ENCODE data around the gene PCSK7. TPM values are rescaled to one million over a fixed set of nuclear protein-coding genes. Genes with fewer than 3 reads are reported as not detected.

Gene PCSK7
- total and polyA plus RNA-seq, 2 experiments from 2014 or later = 31.7 to 46.6 TPM

DNA sequence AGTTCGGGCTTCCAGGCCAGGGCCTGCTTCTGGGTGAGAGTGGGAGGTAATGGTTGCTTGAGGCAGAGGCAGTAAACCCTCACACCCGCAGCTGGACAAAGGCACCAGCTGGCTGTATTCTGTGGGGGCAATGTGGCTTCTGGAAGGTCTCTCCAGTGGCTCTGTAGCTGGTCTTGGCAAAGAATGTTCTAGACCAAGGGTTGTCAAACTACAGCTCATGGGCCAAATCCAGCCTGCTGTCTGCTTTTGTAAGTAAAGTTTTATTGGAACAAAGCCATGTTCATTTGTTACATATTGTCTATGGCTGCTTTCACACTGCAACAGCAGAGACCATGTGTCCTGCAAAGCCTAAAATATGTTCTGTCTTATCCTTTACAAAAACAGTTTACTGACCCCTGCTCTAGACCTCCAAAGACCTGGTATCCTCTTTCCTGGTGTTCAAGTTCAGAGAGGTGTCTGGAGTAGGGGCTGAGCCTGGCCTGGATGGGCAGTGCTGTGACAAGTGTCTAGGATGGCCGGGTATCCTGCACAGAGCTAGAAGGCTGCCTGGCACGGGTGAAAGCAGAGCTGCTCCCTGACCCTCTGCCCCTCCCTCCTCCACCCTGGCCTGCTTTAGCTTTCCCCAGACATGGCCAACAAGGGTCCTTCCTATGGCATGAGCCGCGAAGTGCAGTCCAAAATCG lies 29.3 kb downstream of the PCSK7 start:
- Histone ChIP-seq H3K4me3 (no peak overlapping the region), H3K27ac (no peak overlapping the region), H3K9me3 (ENCODE audit: low read depth) (no peaks in the 10 kb centered on the region), H3K27me3 (no peaks in the 10 kb centered on the region), H3K36me3 (peaks cover 3% of the 10 kb centered on the region), H3K4me1 (ENCODE audit: low read depth) (peaks cover 25% of the 10 kb centered on the region)
- TF ChIP-seq, protein P1, sequence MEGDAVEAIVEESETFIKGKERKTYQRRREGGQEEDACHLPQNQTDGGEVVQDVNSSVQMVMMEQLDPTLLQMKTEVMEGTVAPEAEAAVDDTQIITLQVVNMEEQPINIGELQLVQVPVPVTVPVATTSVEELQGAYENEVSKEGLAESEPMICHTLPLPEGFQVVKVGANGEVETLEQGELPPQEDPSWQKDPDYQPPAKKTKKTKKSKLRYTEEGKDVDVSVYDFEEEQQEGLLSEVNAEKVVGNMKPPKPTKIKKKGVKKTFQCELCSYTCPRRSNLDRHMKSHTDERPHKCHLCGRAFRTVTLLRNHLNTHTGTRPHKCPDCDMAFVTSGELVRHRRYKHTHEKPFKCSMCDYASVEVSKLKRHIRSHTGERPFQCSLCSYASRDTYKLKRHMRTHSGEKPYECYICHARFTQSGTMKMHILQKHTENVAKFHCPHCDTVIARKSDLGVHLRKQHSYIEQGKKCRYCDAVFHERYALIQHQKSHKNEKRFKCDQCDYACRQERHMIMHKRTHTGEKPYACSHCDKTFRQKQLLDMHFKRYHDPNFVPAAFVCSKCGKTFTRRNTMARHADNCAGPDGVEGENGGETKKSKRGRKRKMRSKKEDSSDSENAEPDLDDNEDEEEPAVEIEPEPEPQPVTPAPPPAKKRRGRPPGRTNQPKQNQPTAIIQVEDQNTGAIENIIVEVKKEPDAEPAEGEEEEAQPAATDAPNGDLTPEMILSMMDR (IDR thresholded peaks at IDR 0.05; ENCODE audit: low read depth, low read length) = no peak
- DNase-seq (ENCODE audit: low read depth in 1 of 2, low spot score in 1 of 2) = peak in 1 of 2 donors; percentile 56

DNA sequence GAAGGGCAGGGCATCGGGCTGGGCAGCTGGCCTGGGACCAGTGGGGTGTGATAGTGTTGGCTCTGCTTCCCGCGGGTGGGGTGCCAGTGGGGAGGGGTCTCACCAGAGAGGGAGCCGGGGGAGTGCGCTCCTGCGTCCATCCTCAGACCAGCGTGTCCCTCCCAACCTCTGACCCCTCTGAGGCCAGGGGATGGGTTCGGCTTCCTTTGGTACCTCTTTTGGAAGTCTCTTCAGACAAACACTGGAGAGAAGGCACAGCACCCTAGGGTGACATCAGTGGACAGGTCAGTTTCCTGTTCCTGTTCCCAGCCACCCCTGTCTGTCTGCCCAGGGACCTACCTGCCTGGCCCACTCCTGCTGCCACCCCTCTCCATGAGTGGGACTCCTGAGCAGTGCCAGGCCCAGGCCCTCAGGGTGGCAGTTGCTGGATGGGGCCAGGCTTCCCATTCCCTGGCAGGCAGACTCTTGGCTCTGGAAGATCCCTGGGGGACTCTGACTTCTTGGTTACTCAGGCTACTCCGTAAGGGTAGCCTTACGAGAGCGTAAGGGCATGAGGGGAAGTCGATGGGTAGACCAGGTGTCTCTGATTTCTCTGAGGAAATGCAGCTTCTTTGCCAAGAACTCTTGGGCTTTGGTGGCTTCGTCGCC lies 30.1 kb downstream of the PCSK7 start:
- H3K27me3 ChIP-seq = no peaks in the 10 kb centered on the region
- TF ChIP-seq, protein P1 (IDR thresholded peaks at IDR 0.05; ENCODE audit: low read depth, low read length) = no peak
- H3K4me1 ChIP-seq (ENCODE audit: low read depth) = peaks cover 25% of the 10 kb centered on the region
- H3K9me3 ChIP-seq (ENCODE audit: low read depth) = no peaks in the 10 kb centered on the region
- peaks cover 3% of the 10 kb centered on the region for H3K36me3 ChIP-seq
- peak in 1 of 2 donors; percentile 55 for DNase-seq (ENCODE audit: low read depth in 1 of 2, low spot score in 1 of 2)
- H3K4me3 ChIP-seq = no peak overlapping the region
- peak overlapping the region; percentile 17 for H3K27ac ChIP-seq

DNA sequence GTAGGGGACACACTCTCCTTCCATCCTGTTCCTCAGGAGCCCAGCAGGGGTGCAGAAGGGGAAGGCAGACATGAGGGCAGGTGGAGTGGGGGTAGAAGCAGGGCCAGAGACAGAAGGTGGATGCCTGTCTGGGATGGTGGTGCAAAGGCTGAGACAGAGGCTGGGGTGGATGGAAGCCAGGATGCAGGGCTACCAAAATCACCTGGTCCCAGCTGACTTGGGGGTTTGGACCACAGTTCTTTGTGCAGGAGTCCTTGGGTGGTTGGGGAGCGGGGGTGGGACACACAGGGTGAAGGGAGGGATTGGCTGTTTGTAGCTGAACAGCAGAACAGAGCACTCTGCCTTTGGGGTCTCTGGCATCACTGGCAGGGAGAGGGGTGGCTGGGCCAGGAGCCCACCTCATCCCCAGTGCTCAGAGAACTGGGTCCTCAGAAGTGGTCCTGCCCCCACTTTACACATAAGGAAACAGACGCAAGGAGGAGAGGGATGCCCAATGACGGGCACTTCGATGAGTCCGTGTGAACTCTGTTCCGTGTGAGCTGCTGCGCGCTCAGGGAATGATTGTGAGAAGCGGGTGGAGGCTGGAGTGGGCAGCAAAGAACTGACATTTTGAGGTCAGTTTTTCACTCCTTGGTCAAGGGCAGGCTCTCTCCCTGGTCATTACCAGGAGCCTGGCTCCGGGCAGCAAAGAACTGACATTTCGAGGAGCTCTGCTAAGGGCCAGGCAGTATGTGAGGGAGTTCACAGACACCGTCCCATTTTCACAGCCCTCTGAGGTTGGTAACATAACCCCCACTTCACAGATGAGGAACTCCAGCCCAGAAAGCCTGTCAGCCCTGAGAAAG lies 30.8 kb downstream of the PCSK7 start:
- Histone ChIP-seq H3K9me3 (ENCODE audit: low read depth) (no peaks in the 10 kb centered on the region), H3K27me3 (no peaks in the 10 kb centered on the region), H3K4me3 (no peak overlapping the region), H3K36me3 (peaks cover 3% of the 10 kb centered on the region), H3K4me1 (ENCODE audit: low read depth) (peaks cover 25% of the 10 kb centered on the region), H3K27ac (peak overlapping the region; percentile 99)
- DNase-seq (ENCODE audit: low read depth in 1 of 2, low spot score in 1 of 2) = peak in 1 of 2 donors; percentile 42
- TF ChIP-seq, protein P1 (IDR thresholded peaks at IDR 0.05; ENCODE audit: low read depth, low read length) = no peak

DNA sequence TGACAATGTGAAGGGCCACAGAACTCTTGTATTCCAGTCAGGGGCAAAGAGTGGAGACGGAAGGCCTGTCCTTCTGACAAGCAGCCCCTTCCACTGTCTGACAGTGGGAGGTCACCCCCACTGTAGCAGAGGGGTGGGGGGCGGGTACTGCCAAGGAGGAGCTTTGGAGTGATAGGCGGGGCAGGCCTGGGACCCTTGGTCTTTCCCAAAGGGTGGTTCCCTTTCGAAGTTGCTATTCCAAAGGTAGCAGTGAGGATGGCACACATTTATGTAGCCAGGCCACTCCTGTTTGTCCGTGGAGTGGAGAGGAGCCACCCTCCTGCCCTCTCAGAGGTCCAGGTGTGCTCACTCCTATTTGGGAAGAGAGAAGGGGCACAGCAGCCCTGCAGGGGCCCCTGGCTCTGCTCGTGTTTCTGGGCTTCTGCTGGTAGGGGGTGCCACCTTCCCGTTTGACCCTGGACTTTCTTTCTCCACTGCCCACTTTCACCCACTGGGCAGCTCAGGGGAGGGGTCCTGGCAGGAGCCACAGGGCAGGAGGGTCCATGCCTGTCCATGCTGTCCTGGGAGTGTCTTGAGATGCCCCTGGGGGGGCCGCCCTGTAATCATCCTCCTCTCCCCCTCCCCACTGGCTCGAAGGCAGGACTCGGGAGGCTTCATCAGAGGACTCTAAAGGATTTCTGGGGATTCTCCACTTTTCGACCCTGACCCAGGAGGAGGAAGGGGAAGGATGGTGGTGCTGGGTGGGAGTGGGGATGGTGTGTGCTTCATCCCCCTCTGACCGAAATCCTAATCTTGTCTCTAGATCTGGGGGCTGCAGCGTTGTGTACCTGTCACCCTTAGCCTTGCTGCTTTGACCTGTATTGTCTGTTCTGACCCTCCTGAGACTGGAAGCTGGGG lies 31.7 kb downstream of the PCSK7 start:
- H3K27ac ChIP-seq = peak overlapping the region; percentile 99
- peak in 1 of 2 donors; percentile 56 for DNase-seq (ENCODE audit: low read depth in 1 of 2, low spot score in 1 of 2)
- peak overlapping the region; percentile 11 for H3K4me3 ChIP-seq
- no peaks in the 10 kb centered on the region for H3K27me3 ChIP-seq
- peaks cover 3% of the 10 kb centered on the region for H3K36me3 ChIP-seq
- TF ChIP-seq, protein P1 (IDR thresholded peaks at IDR 0.05; ENCODE audit: low read depth, low read length) = no peak
- H3K4me1 ChIP-seq (ENCODE audit: low read depth) = peaks cover 25% of the 10 kb centered on the region
- H3K9me3 ChIP-seq (ENCODE audit: low read depth) = no peaks in the 10 kb centered on the region
